HuH-7.5 (cell line): ENCODE results near the gene ACOT9.
"Not testable (repeated sequence)": the region's sequence is repeated elsewhere in the genome, so short reads cannot be mapped to it uniquely, and the experiment has no call there.

Source experiments
- DNase-seq: peaks from one replicate; pipeline ENCODE4 v3.0.0; 2011; ENCODE audit warnings: low spot score

The ACOT9 gene

GRCh38 chrX:23765868-23766267 lies 22.8 kb upstream of the ACOT9 start:
- DNase-seq = no peak

- DNase-seq = no peak
These were observed 22.4 kb upstream of the ACOT9 start for GRCh38 chrX:23765449-23765848.

GRCh38 chrX:23764188-23764984 lies 21.3 kb upstream of the ACOT9 start:
- DNase-seq = no peak

GRCh38 chrX:23759821-23760220 lies 16.7 kb upstream of the ACOT9 start:
- no peak for DNase-seq

GRCh38 chrX:23756165-23756564 lies 13.1 kb upstream of the ACOT9 start:
- DNase-seq = no peak

DNA sequence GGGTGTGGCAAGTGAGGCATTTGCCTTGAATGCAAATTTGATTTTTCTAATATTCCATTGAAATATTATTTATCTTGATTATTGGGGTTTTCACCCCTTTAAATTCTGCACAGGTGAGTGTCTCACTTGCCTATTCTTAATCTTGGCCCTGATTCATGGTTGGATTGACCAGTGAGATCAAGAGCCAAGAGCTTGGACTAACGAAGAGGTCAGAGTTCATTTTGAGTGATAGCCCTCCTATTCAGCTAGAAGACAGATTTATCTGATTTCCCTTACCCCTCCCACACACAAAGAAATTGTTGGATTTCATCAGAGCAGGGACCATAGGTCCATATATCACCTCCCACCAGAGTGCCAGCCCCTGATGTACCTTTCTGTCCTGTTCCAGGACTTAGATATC lies 11.6 kb upstream of the ACOT9 start:
- no peak for DNase-seq

DNA sequence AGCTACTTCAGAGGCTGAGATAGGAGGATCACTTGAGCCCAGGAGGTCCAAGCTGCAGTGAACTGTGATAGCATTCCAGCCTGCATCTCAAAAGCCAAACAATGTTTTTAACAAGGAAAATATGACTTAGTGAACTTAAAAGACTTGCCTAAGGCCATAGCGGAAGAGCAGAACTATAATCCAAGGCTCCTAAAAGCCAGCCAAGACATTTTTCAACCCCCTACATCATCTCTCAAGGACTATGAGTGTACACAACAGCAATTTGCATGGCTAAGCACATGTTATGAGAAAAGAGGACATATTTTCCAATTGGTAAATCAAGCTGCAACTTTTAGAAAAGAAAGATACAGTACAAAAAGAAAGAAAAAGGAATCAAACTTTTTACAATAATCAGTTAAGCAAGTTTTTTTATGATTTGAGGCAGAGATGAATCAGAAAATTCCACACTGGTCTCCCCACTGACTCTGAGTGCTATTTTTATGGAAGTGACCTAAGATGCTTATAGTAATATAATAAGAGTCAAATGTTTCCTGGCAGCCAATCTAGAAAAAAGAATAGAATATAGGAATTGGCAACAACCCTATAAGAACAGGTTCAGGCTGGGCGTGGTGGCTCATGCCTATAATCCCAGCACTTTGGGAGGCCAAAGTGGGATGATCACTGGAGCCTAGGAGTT lies 9.8 kb upstream of the ACOT9 start:
- no peak for DNase-seq

- no peak for DNase-seq
These were observed 6.5 kb upstream of the ACOT9 start for GRCh38 chrX:23749576-23749975.

GRCh38 chrX:23749129-23749528 lies 6.1 kb upstream of the ACOT9 start:
- DNase-seq = no peak

GRCh38 chrX:23745786-23746185 lies 2.7 kb upstream of the ACOT9 start:
- DNase-seq = no peak

DNA sequence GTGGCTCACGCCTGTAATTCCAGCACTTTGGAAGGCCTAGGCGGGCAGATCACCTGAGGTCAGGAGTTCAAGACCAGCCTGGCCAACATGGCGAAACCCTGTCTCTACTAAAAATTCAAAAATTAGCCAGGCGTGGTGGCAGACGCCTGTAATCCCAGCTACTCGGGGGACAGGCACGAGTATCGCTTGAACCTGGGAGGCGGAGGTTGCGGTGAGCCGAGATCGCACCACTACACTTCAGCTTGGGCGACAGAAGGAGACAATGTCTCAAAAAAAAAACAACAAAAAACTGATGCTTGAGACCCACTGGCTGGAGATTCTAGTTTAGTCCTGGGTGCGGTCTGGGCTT lies 521 bp upstream of the ACOT9 start:
- DNase-seq = not testable (repeated sequence)

DNA sequence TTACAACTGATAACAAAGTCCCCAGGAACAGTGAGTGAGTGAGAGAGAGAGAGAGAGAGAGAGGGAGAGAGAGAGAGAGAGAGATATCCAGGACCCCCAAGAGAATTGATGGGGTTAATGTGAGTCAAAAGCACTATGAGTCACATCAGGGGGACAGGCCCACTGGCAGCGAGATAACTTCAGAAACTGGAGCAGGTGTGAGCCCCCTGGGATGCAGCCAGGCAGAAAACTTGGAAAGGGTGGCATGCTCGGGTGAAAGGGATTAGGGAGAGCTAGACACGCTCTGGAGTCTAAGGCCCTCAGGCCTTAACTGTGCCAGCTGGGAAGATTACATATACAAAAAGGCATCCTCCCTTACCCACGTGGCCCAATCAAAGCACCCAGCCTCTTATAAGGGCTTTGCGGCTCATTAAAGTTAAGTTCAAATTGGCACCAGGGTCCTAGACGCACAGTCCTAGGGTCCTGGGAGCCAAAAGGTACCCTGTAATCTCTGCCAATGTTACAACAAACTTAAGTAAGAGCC lies 841 bp downstream of the ACOT9 start:
- peak; percentile 19 for DNase-seq

DNA sequence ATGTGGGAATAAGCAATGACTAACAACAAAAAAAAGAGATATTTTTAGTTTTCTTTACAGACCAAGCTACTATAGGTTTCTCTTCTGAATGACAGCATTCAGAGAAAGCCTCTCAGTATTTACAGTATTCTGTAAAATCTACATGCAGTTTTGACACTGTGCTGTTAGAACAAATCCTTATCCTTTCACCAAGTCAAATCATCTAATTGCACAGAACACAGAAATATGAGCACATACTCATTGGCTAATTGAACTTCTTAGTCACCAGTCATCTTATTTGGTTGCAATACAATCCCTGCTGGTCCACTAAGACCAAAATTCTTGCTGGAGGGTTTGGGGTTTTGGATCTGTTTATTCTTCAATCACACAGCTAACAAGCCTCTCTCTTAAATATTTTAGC lies 5.7 kb downstream of the ACOT9 start:
- no peak for DNase-seq

GRCh38 chrX:23736030-23736429 lies 7.0 kb downstream of the ACOT9 start:
- no peak for DNase-seq

- DNase-seq = no peak
These were observed 10.4 kb downstream of the ACOT9 start for GRCh38 chrX:23732704-23733103.

DNA sequence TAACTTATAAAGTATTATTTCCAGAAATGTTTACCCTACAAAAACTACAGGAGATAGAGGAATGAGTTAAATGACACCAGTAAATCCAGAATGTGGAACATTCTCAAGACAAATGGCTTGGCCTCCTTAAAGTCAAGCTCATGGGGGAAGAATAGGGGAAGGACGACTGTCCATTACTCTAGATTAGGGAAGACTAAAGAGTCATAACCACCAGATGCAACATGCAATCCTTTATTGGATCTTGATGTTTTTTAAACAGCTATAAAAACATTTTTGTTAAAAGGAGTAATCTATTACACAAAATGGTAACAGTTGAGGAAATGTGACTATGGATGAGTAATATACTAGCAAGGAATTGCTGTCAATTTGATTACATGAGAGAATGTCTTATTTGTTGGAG lies 11.1 kb downstream of the ACOT9 start:
- DNase-seq = no peak

DNA sequence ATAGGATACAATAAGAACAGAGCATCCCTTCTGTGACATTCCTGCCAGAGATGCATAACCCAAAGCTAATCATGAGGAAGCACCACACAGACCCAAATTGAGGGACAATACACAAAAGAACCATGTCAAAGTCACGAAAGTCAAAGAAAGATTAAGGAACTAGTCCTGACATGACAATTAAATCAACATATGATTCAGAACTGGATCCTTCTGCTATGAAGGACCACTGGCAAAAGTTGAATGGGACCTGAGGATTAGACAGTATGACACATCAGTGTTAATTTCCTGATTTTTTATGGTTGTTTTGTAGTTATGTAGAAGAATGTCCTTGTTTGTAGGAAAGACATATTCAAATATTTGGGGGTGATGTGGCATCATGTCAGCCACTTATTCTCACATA lies 13.9 kb downstream of the ACOT9 start:
- DNase-seq = no peak

DNA sequence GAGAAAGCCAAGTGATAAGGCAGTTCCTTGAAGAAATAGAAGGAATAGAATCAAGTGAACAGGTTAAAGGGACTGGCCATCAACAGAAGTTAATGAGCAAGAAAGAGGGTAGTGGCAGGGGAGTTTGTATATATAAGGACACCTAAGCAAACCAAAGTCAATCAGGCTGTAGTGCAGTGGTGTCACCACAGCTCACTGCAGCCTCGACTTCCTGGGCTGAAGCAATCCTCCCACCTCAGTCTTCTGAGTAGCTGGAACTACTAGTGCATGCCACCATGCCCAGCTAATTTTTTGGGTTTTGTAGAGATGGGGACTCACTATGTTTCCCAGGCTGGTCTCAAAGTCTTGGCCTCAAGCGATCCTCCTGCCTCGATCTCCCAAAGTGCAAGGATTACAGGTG lies 15.9 kb downstream of the ACOT9 start:
- no peak for DNase-seq

DNA sequence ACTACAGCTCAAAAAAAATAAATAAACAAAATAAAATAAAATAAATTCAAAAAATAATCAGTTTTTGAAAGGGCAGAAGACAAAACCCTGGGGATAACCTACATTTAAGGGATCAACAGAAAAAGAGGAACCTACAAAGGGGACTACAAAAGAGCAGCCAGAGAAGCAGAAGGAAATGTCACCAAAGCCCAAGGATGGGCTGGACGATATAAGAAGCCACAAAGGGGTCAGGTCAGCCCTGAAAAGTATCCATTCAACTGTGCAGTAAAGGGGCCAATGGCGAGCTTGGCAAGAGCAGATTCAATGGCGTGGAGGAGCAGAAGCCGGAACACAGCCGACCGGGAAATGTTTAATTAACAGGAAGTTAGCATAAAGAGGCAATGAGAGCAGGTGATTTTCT lies 16.9 kb downstream of the ACOT9 start:
- DNase-seq = no peak

DNA sequence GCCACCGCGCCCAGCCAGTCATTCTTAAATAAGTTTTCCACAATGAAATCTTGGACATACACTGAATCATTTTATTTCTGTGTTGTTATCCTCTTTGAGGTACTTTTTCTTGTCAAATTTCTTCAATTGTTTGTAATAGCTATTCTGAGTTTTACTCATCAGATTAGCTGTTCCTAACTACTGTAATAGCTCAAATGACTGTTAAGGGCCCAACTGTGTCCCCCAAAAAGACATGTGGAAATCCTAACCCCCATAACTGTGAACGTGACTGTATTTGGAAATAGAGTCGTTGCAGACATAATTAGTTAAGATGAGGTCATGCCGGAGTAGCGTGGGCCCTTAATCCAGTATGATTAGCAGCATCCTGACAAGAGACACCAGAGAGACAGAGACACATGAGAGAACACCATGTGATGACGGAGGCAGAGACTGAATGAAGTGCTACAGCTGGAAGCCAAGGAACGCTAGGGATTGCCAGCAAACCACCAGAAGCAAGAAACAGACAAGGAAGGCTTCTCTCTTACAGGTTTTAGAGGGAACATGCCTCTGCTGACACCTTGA lies 22.9 kb downstream of the ACOT9 start:
- DNase-seq = no peak

DNA sequence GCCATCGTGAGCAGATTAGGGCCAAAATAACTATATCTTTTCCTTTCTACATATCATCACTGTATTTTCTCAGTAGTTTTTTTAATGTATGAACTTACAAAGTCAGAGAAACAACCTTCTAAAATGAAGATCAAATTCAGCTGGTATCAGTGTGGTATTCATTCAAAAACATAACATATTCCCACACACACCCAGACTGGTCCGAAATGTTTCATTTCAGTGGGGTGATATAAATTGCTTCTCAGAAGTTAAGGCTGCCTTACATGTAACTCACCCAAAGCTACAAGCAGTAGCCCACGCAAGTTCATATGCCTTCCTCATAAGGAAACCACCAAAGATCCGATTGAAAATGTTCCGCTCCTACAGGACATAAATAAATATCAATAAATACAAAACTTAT lies 37.8 kb downstream of the ACOT9 start:
- no peak for DNase-seq

GRCh38 chrX:23704673-23705206 lies 38.3 kb downstream of the ACOT9 start:
- DNase-seq = no peak

DNA sequence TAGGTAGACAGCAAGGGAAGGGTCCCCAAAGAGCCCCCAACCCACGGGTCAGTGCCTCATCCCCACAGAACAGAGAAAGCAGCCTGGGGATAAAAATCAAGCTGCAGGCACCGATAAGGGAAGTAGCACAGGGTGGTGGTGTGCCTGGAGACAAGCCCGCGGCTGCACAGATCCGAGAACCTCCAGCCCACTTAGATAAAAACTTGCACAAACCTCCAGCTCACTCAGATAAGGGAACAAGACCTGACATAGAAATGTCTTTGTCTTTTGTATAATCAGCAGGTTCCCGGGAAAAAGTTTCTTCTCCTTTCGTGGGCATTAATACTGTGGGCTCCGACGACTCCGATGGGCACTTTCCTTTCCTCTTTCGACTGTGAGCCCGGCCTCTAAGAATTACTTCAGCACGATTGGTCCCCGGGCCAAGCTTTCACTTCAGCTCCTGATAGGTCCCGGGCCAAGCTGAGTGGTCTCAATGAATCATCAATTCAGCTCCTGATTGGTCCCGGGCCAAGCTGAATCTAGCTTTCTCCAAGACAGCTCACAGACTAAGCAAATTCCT lies 43.4 kb downstream of the ACOT9 start:
- DNase-seq = no peak
